Keratinocyte (primary cell): ENCODE measurements around the gene GRIN1. TPM values are rescaled to one million over a fixed set of nuclear protein-coding genes. Genes with fewer than 3 reads are reported as not detected.

Experiments used
- DNase-seq: peaks from one replicate; pipeline ENCODE4 v3.0.0-alpha.2; 2011; ENCODE audit warnings: low read depth, missing footprints, low spot score
- FAIRE-seq: peaks from 2 replicates; lab custom pipeline; 2011; peaks lifted over from hg19 to GRCh38; lab: Jason Lieb, UNC
- H2AFZ ChIP-seq: 2 replicates; pipeline ENCODE4 v1.6.0; 2012; ENCODE audit warnings: low read length, control low read depth, inconsistent platforms; ENCODE audit not compliant: control insufficient read depth
- H3K27ac ChIP-seq: 2 replicates; pipeline ENCODE4 v1.5.1; 2011; ENCODE audit warnings: low read length; ENCODE audit not compliant: control insufficient read depth, insufficient read depth
- H3K27me3 ChIP-seq: 3 replicates; pipeline ENCODE4 v1.6.0; 2011; ENCODE audit warnings: low read length; ENCODE audit not compliant: control insufficient read depth, insufficient read depth; ENCODE audit errors: extremely low read depth
- H3K36me3 ChIP-seq, 2 experiments: 2 replicates in 1 of 2; 3 replicates in 1 of 2; pipeline ENCODE4 v1.5.1; 2011; ENCODE audit warnings: low read length in 2 of 2, mild to moderate bottlenecking in 1 of 2; ENCODE audit not compliant: control insufficient read depth in 2 of 2, insufficient read depth in 2 of 2; ENCODE audit errors: extremely low read depth in 1 of 2
- H3K4me1 ChIP-seq: 3 replicates; pipeline ENCODE4 v1.5.1; 2011; ENCODE audit warnings: low read length; ENCODE audit not compliant: control insufficient read depth, insufficient read depth; ENCODE audit errors: extremely low read depth
- H3K4me2 ChIP-seq: 3 replicates; pipeline ENCODE4 v1.6.0; 2011; ENCODE audit warnings: low read depth, low read length; ENCODE audit not compliant: control insufficient read depth, insufficient read depth; ENCODE audit errors: extremely low read depth
- H3K4me3 ChIP-seq, 3 experiments: fragments of 200-600 bp in 1 of 3; sonication (generic) in 1 of 3; 2 replicates in 2 of 3; 3 replicates in 1 of 3; pipeline ENCODE4 v1.5.1; 2011 to 2016; ENCODE audit warnings: low read length in 3 of 3, mild to moderate bottlenecking in 3 of 3, control low read depth in 2 of 3, inconsistent platforms in 1 of 3, low read depth in 1 of 3, mixed read lengths in 1 of 3, mixed run types in 1 of 3, moderate library complexity in 1 of 3; ENCODE audit not compliant: control insufficient read depth in 2 of 3, insufficient read depth in 2 of 3; ENCODE audit errors: extremely low read depth in 1 of 3
- H3K79me2 ChIP-seq: 2 replicates; pipeline ENCODE4 v1.6.0; 2012; ENCODE audit warnings: low read length; ENCODE audit not compliant: control insufficient read depth, insufficient read depth
- H3K9ac ChIP-seq: 3 replicates; pipeline ENCODE4 v1.6.0; 2011; ENCODE audit warnings: low read length; ENCODE audit not compliant: control insufficient read depth, insufficient read depth; ENCODE audit errors: extremely low read depth
- H3K9me1 ChIP-seq: 3 replicates; pipeline ENCODE4 v1.6.0; 2011; ENCODE audit warnings: low read length; ENCODE audit not compliant: control insufficient read depth, insufficient read depth; ENCODE audit errors: extremely low read depth
- H3K9me3 ChIP-seq: 2 replicates; pipeline ENCODE4 v1.5.1; 2012; ENCODE audit warnings: low read depth, low read length; ENCODE audit not compliant: control insufficient read depth
- H4K20me1 ChIP-seq: 3 replicates; pipeline ENCODE4 v1.6.0; 2011; ENCODE audit warnings: low read length; ENCODE audit not compliant: control insufficient read depth, insufficient read depth; ENCODE audit errors: extremely low read depth
- EZH2 ChIP-seq: IDR thresholded peaks from one replicate; pipeline ENCODE4 v1.6.1; 2012; ENCODE audit warnings: inconsistent platforms, mild to moderate bottlenecking, low read length, moderate library complexity
- dilution Hi-C: fragments of 300-500 bp; cut with MboI; formaldehyde crosslinking; loops from one replicate; pipeline ENCODE4 v1.7.0; 2020; ENCODE audit warnings: low sequenced_read_pairs; ENCODE audit not compliant: extremely low pct_ligation_motif_present
- polyA plus RNA-seq, 5 experiments: library from polyadenylated mRNA; depleted of rRNA in 3 of 5; stranded (reverse) in 3 of 5; stranded (forward) in 1 of 5; unstranded in 1 of 5; fragments of >200 nt; gene quantifications; 1 replicate in 1 of 5; 2 replicates in 3 of 5; 3 replicates in 1 of 5; pipeline versions ENCODE4 v1.2.1 to v1.2.3, GENCODE V29; 2011 to 2012; ENCODE audit warnings: missing spikeins in 2 of 5, low read depth in 1 of 5, low replicate concordance in 1 of 5
- TF ChIP-seq, protein P1 (sequence below), 3 experiments: IDR thresholded peaks in 1 of 3; conservative IDR thresholded peaks in 1 of 3; optimal IDR thresholded peaks in 1 of 3; 2 replicates in 2 of 3; 3 replicates in 1 of 3; pipeline versions ENCODE3 to v1.5.1; 2011; ENCODE audit warnings: low read length in 3 of 3, mild to moderate bottlenecking in 3 of 3, moderate library complexity in 2 of 3, control low read depth in 1 of 3, inconsistent platforms in 1 of 3; ENCODE audit not compliant: insufficient read depth in 2 of 3; ENCODE audit errors: extremely low read depth in 1 of 3

GRIN1 gene
- polyA plus RNA-seq, 1 donor (not counting 4 experiments of a cell fraction or from before 2014, with no cell fraction given), result 0.03 TPM

DNA sequence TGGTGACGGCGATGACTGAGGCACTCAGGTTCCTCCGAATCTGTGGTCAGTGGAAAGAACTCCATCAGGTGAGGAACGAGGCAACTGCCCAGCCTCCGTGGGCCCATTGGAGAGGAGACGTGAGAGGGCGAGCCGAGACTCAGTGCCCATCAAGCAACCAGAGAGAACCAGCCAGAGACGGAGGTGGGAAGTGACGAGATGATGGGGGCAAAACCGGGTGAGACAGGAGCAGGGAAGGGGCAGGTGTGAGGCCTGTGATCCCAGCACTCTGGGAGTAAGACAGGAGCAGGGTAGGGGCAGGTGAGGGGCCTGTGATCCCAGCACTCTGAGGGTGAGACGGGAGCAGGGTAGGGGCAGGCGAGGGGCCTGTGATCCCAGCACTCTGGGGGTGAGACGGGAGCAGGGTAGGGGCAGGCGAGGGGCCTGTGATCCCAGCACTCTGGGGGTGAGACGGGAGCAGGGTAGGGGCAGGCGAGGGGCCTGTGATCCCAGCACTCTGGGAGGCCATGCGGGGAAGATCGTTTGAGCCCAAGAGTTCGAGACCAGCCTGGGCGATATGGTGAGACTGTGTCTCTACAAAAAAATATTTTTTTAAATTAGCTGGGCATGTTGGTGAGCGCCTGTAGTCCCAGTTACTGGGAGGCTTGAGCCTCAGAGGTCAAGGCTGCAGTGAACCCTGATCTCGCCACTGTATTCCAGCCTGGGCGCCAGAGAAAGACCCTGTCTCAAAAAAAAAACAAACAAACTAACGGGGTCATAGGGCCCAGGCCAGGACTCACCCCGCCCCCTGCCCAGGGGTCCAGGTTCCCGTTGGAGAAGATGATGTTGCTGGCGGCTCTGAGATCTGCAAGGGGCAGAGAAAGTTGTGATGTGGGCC, 27.8 kb upstream of the GRIN1 start:
- no peak overlapping the region for H2AFZ ChIP-seq
- no peaks in the 10 kb centered on the region for H3K79me2 ChIP-seq
- TF ChIP-seq, protein P1, sequence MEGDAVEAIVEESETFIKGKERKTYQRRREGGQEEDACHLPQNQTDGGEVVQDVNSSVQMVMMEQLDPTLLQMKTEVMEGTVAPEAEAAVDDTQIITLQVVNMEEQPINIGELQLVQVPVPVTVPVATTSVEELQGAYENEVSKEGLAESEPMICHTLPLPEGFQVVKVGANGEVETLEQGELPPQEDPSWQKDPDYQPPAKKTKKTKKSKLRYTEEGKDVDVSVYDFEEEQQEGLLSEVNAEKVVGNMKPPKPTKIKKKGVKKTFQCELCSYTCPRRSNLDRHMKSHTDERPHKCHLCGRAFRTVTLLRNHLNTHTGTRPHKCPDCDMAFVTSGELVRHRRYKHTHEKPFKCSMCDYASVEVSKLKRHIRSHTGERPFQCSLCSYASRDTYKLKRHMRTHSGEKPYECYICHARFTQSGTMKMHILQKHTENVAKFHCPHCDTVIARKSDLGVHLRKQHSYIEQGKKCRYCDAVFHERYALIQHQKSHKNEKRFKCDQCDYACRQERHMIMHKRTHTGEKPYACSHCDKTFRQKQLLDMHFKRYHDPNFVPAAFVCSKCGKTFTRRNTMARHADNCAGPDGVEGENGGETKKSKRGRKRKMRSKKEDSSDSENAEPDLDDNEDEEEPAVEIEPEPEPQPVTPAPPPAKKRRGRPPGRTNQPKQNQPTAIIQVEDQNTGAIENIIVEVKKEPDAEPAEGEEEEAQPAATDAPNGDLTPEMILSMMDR (optimal IDR thresholded peaks at IDR 0.05 in 1 of 3, IDR thresholded peaks at IDR 0.05 in 1 of 3, conservative IDR thresholded peaks at IDR 0.05 in 1 of 3; ENCODE audit: extremely low read depth in 1 of 3, insufficient read depth in 2 of 3, low read length in 3 of 3), result no peak
- TF ChIP-seq EZH2, result no peak
- no peaks in the 10 kb centered on the region for H3K4me1 ChIP-seq
- DNase-seq (no peak), FAIRE-seq (no peak)
- H4K20me1 ChIP-seq, result no peaks in the 10 kb centered on the region
- peaks cover 0 to 9% of the 10 kb centered on the region in 2 experiments for H3K36me3 ChIP-seq
- H3K4me3 ChIP-seq, result no peak overlapping the region
- no peaks in the 10 kb centered on the region for H3K9me3 ChIP-seq
- dilution Hi-C loops, result no loop called here
- H3K9ac ChIP-seq, result no peak overlapping the region
- peaks cover 6% of the 10 kb centered on the region for H3K27me3 ChIP-seq
- H3K9me1 ChIP-seq, result no peaks in the 10 kb centered on the region
- no peak overlapping the region for H3K4me2 ChIP-seq
- H3K27ac ChIP-seq, result no peak overlapping the region

GRCh38 chr9:137111788-137112563, 27.0 kb upstream of the GRIN1 start:
- peaks cover 0 to 9% of the 10 kb centered on the region in 2 experiments for H3K36me3 ChIP-seq
- no peak for TF ChIP-seq EZH2
- TF ChIP-seq, protein P1 (optimal IDR thresholded peaks at IDR 0.05 in 1 of 3, IDR thresholded peaks at IDR 0.05 in 1 of 3, conservative IDR thresholded peaks at IDR 0.05 in 1 of 3; ENCODE audit: extremely low read depth in 1 of 3, insufficient read depth in 2 of 3, low read length in 3 of 3), result no peak
- H2AFZ ChIP-seq, result no peak overlapping the region
- H3K4me2 ChIP-seq, result no peak overlapping the region
- no peaks in the 10 kb centered on the region for H3K9me1 ChIP-seq
- peaks cover 7% of the 10 kb centered on the region for H3K27me3 ChIP-seq
- FAIRE-seq (no peak), DNase-seq (no peak)
- no peaks in the 10 kb centered on the region for H4K20me1 ChIP-seq
- no peak overlapping the region for H3K9ac ChIP-seq
- no peaks in the 10 kb centered on the region for H3K4me1 ChIP-seq
- no peaks in the 10 kb centered on the region for H3K9me3 ChIP-seq
- no peak overlapping the region for H3K27ac ChIP-seq
- H3K4me3 ChIP-seq, result no peak overlapping the region
- dilution Hi-C loops, result no loop called here
- H3K79me2 ChIP-seq, result no peaks in the 10 kb centered on the region
